Measurements from ENCODE around the gene BCAR3. TPM values are rescaled to one million over a fixed set of nuclear protein-coding genes. Genes with fewer than 3 reads are reported as not detected.

BCAR3 gene
- total RNA-seq, 2 donors from 2014 or later = 1.3 to 1.9 TPM

DNA sequence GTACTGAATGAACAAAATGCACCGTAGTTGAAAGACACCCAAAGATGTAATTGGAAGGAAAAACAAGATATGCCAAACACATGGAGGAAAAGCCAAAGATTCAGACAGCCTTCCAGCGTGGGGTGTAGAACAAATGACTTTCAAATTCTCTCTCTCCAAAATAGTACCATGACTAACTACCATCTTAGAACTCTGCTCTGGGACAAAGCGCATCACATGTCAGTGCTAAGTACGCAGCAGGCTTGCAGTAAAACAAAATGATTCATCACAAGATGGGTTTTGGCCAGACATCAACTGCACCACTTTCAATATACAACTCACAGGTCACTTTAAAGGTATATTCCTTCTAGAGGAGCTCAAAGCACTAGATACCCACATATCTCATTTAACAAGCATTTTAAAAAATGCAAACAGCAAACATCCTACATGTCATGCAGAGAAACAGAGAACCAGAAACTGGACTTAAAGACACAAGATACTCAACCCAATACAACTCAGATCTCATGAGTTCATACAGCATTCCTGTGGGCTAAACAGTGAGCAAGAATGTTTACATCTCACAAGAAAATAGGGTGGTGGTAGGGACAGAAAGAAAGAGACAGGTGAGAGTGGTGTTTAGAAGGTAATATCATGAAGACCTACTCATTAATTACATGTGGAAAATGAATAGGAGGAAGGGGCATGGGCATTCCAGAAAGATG lies 75.7 kb downstream of the BCAR3 start:
- Mint-ChIP-seq H3K36me3 (ENCODE audit: low read depth) (no peaks in the 10 kb centered on the region), H3K27ac (peak overlapping the region; percentile 92), H3K9me3 (no peaks in the 10 kb centered on the region), H3K27me3 (peaks cover 16% of the 10 kb centered on the region), H3K4me1 (peaks cover 45% of the 10 kb centered on the region), H3K4me3 (peak overlapping the region; percentile 35)
- ATAC-seq (replicated peaks) = peak; percentile 42

DNA sequence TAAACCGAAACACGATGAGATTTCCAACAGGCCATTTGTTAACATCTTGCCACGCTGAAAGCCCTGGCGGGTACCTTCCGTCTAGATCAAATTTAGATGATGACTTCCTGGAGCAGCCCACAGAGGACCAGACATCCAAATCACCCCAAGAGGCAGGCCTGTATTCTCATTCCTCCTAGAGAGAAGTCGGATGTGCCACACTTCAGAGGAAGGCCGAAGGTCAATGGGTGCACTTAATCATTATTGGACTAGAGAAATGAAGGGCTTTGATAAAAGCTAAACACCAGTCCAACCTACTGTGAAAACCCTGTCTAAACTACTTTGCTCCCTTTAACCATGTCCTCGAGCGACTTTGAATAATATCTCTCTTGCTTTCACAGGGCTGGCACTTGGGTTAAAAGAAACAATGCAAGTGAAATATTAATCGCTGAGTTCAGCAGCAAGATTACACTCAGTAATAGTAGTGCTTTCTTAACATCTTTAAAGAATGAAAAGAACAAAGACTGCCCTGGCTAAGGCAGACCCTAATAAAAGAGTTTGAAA lies 76.5 kb downstream of the BCAR3 start:
- no peaks in the 10 kb centered on the region for H3K36me3 Mint-ChIP-seq (ENCODE audit: low read depth)
- no peak overlapping the region for H3K4me3 Mint-ChIP-seq
- H3K27me3 Mint-ChIP-seq = peaks cover 16% of the 10 kb centered on the region
- no peak overlapping the region for H3K27ac Mint-ChIP-seq
- ATAC-seq (replicated peaks) = no peak
- H3K9me3 Mint-ChIP-seq = no peaks in the 10 kb centered on the region
- H3K4me1 Mint-ChIP-seq = peaks cover 45% of the 10 kb centered on the region

DNA sequence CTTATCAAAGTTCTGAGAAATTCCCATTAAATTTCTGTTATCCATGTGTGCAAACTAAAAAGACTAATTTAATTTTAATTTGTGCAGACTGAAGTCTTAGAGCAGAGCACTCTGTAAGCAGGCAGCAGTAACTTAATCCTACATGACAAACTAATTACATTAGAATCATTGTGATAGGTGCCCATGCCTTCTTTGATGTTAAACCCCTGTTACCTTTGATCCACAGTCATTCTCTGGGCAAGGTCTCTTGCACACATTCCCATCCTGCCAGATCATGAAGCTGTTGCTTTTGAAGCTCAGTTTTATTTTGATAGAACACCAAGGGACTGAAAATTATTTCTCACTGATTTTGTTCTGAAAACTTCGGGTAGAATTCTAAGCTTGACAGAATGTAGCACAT lies 77.2 kb downstream of the BCAR3 start:
- Mint-ChIP-seq H3K9me3 (no peaks in the 10 kb centered on the region), H3K4me1 (peaks cover 42% of the 10 kb centered on the region), H3K27me3 (peaks cover 16% of the 10 kb centered on the region), H3K36me3 (ENCODE audit: low read depth) (no peaks in the 10 kb centered on the region), H3K27ac (no peak overlapping the region), H3K4me3 (no peak overlapping the region)
- no peak for ATAC-seq (replicated peaks)

DNA sequence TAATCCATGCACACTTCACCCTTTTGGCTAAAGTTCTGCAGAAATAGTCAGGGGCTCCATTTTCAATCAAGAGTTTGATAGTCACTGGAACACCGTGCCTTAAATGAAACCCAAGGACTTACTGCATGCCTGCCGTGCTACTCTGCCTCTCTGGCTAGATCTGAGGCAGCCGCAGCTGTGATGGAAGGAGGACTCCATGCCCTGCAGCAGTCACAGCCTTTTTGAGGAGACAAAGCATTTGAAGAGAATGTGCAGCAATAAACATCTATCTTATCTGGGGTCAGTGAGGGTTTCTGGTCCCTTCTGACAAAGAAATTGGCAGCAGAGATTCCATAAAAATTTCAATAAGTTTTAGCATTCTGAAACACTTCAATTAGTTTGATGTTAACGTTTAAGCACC lies 78.0 kb downstream of the BCAR3 start:
- Mint-ChIP-seq H3K36me3 (ENCODE audit: low read depth) (no peaks in the 10 kb centered on the region), H3K4me1 (peaks cover 36% of the 10 kb centered on the region), H3K27me3 (peaks cover 16% of the 10 kb centered on the region), H3K4me3 (no peak overlapping the region), H3K9me3 (no peaks in the 10 kb centered on the region), H3K27ac (no peak overlapping the region)
- no peak for ATAC-seq (replicated peaks)

DNA sequence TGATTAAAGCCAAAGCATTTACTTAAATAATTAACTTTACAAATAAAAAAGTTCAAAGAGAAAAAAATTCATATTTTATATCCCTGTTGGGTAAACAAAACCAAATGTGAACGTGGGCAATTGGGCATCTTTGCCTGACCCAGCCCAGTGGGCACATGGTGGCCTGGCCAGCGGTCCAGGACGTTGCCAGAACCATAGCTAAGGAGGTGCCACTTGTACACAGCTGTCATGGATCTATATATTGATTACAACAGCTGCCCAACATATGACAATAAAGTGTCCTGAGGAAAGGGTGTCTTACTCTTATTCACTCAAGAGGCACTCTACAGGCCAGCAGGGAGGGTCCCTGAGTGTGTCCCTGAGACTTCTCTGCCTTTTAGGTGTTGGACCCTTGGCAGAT lies 78.5 kb downstream of the BCAR3 start:
- Mint-ChIP-seq H3K9me3 (no peaks in the 10 kb centered on the region), H3K4me1 (peaks cover 31% of the 10 kb centered on the region), H3K27me3 (peaks cover 16% of the 10 kb centered on the region), H3K27ac (no peak overlapping the region), H3K36me3 (ENCODE audit: low read depth) (no peaks in the 10 kb centered on the region), H3K4me3 (no peak overlapping the region)
- no peak for ATAC-seq (replicated peaks)

DNA sequence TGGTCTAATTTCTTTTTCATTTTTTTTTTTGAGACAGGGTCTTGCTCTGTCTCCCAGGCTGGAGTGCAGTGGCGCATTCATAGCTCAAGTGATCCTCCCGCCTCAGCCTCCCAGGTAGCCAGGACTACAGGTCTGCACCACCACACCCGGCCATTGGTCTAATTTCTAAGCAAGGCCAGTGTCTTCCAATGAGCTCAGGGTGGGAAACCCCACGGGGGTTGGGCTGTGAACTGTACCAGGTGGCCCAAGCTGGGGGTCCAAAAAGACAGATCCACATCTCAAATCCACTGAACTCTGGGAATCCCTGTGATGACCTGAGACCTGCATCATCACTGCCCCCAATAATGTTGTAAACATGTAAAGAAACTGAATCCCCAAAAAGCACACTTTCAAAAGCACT lies 79.5 kb downstream of the BCAR3 start:
- H3K36me3 Mint-ChIP-seq (ENCODE audit: low read depth) = no peaks in the 10 kb centered on the region
- H3K4me1 Mint-ChIP-seq = peaks cover 21% of the 10 kb centered on the region
- peaks cover 16% of the 10 kb centered on the region for H3K27me3 Mint-ChIP-seq
- no peaks in the 10 kb centered on the region for H3K9me3 Mint-ChIP-seq
- no peak for ATAC-seq (replicated peaks)
- H3K4me3 Mint-ChIP-seq = no peak overlapping the region
- H3K27ac Mint-ChIP-seq = no peak overlapping the region

DNA sequence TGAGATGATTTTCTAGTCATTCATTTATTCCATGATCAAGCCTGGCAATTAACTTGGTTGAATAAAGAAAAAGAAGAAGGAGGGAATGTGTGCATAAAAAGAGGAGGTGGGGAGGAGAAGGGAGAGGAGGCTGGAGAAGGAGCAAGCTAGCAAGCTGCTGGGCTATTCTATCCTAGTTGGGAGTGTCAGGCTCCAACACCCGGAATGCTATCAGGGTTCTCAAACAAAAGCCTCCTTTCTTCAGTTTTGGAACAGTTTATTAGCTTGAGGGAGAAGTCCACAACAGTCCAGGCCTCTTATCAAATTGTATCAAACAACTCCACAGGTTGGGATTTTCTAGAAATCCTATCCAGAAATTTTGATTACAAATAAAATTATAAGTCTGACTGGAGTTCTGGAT lies 80.0 kb downstream of the BCAR3 start:
- no peak for ATAC-seq (replicated peaks)
- H3K36me3 Mint-ChIP-seq (ENCODE audit: low read depth) = no peaks in the 10 kb centered on the region
- no peaks in the 10 kb centered on the region for H3K9me3 Mint-ChIP-seq
- H3K4me1 Mint-ChIP-seq = peaks cover 16% of the 10 kb centered on the region
- no peak overlapping the region for H3K27ac Mint-ChIP-seq
- peaks cover 16% of the 10 kb centered on the region for H3K27me3 Mint-ChIP-seq
- H3K4me3 Mint-ChIP-seq = no peak overlapping the region

DNA sequence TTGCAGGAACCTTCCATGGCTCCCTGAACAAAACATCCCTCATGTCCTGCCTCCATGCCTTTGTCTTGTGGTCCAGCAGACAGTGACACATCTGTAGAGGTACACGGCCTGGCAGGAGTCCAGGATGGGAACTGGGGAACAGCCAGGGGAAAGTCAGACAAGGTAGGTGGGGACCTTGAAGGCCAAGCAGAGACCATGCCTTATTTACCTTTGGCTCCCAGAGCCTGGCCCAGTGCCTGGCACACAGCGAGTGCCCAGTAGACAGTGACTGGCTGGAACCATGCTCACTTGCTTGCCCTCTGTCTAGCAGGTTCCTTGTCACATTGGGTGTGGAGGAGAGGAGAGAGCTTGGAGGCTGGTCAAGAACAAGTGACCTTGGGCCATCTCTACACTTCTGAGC lies 81.0 kb downstream of the BCAR3 start:
- Mint-ChIP-seq H3K27me3 (peaks cover 12% of the 10 kb centered on the region), H3K9me3 (no peaks in the 10 kb centered on the region), H3K4me1 (peaks cover 6% of the 10 kb centered on the region), H3K36me3 (ENCODE audit: low read depth) (no peaks in the 10 kb centered on the region), H3K27ac (no peak overlapping the region), H3K4me3 (no peak overlapping the region)
- ATAC-seq (replicated peaks) = no peak

DNA sequence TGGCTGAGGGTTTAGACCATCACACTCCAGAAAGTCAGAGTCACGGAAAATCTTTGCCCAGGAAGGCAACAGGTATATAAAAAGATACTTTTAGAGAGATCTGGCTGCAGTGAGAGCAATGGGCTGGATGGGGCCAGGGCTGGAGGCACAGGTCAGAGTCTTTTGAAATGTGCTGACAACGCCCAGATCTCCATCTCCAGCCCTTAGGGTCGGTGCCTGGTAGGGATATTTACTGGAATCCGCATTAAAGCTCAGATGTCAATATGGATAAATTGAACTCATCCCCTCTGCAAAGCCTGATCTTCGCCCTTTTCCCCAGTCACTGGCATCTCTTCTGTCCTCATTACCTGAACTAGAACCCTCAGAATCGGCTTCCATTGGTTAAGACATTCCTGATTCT lies 82.2 kb downstream of the BCAR3 start:
- H3K27ac Mint-ChIP-seq = no peak overlapping the region
- no peak overlapping the region for H3K4me3 Mint-ChIP-seq
- H3K9me3 Mint-ChIP-seq = no peaks in the 10 kb centered on the region
- peaks cover 2% of the 10 kb centered on the region for H3K27me3 Mint-ChIP-seq
- no peaks in the 10 kb centered on the region for H3K36me3 Mint-ChIP-seq (ENCODE audit: low read depth)
- H3K4me1 Mint-ChIP-seq = no peaks in the 10 kb centered on the region
- no peak for ATAC-seq (replicated peaks)

DNA sequence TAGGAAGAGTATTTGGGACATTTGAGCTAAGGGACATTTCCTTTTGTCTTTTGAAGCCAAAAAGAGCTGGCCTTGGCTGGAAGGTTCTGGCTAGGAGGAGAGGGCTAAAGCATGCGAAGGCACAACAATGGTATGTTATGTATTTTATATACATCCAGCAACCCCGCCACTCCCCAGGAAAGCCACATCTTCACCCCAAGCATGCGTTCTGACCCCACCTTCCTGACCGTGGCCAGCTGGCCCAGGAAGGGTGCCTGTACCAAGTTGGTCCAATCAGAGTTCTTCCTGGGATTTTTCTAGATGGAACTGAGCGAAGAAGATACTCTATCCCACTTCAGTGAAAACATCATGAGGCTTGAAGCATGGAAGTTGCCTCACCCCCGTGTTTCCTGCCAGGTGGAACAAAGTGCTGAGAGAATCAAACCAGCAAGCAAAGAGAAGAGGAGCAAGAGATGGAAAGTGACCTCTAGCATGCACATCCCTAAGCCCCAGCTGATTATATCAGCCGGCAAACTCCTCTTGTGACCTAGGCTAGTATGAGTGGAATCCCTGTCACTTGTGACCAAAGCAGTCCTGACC lies 82.7 kb downstream of the BCAR3 start:
- H3K27me3 Mint-ChIP-seq = no peaks in the 10 kb centered on the region
- H3K36me3 Mint-ChIP-seq (ENCODE audit: low read depth) = no peaks in the 10 kb centered on the region
- no peak overlapping the region for H3K27ac Mint-ChIP-seq
- no peaks in the 10 kb centered on the region for H3K4me1 Mint-ChIP-seq
- no peak overlapping the region for H3K4me3 Mint-ChIP-seq
- H3K9me3 Mint-ChIP-seq = no peaks in the 10 kb centered on the region
- no peak for ATAC-seq (replicated peaks)

DNA sequence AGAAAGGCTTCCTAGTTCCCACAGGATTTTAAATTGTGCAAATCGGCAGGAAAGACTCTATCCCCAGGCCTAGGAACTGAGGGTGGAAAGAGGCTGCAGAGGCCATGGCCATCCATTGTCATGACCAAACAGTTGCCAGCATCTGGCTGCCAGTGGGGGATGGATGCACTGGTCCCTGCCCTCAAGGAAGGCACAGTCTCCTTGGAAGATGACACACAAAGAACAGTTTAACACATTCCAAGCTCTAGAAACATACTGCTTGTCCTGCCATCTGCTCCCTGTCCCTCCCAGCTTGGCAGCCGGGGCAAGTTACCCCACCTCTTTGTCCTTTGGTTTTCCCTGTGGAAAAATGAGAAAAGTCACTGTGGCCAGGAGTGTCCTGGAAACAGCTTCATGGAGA lies 83.2 kb downstream of the BCAR3 start:
- no peak overlapping the region for H3K4me3 Mint-ChIP-seq
- no peak for ATAC-seq (replicated peaks)

DNA sequence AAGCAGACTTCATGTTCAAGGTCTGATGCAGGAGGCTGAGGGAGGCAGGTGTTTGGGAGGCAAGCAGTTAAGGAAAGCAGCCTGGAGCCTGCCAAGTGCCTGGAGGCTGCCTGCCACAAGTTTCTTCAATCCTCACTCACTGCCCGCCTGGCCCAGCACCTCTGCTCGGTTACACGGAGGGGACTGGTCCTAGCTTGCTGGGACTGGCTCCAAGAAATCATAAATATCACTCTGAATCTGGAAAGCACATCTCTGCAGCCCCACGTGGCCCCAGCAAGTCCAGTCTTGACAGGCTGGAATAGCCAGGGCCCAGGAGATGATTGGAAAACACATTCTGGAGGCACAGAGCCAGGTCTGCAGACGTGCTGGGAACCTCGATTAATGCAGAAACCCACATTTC lies 83.9 kb downstream of the BCAR3 start:
- ATAC-seq (replicated peaks) = no peak
- no peaks in the 10 kb centered on the region for H3K4me1 Mint-ChIP-seq
- no peaks in the 10 kb centered on the region for H3K9me3 Mint-ChIP-seq
- H3K36me3 Mint-ChIP-seq (ENCODE audit: low read depth) = no peaks in the 10 kb centered on the region
- H3K27ac Mint-ChIP-seq = no peak overlapping the region
- no peaks in the 10 kb centered on the region for H3K27me3 Mint-ChIP-seq
- H3K4me3 Mint-ChIP-seq = no peak overlapping the region

More for the DNA sequence above, 83.2 kb downstream of the BCAR3 start:
- Mint-ChIP-seq H3K27ac (no peak overlapping the region), H3K36me3 (ENCODE audit: low read depth) (no peaks in the 10 kb centered on the region), H3K27me3 (no peaks in the 10 kb centered on the region), H3K9me3 (no peaks in the 10 kb centered on the region), H3K4me1 (no peaks in the 10 kb centered on the region)

DNA sequence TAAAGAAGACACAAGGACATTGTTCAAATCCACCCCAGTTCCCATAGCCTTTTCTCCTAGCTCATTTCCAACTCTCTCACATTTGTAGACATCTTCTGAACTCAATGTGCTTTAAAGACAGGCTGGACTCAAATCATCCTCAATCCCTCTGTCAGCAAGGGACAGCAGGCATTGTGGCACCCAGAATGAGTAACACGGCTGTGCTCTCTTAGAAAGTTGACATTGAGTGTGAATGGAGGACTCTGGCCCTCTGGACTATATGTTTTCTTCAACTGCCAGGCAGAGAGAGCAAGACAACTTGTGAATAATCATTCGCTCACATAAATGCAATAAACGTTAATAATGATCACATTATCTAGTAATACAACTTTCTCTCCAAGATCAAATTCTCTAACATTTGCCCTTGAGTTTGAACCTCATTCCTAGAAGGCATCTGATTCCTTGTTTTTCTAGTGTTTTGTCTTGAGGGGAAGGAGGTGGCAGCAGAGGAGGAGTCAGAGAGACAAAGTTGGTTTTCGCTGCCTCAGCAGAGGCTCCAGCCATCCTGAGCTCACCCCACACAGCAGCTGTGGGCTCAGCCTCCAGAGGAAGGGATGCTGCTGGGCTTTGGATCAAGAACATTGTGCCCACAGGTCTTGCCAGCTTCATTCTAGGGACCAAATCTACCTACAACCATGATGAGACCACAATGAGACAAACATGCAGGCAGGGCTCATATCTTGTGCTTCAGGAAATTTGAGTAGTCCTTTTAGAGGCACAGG lies 85.1 kb downstream of the BCAR3 start:
- Mint-ChIP-seq H3K27me3 (no peaks in the 10 kb centered on the region), H3K9me3 (no peaks in the 10 kb centered on the region), H3K36me3 (ENCODE audit: low read depth) (no peaks in the 10 kb centered on the region), H3K27ac (no peak overlapping the region), H3K4me3 (no peak overlapping the region), H3K4me1 (no peaks in the 10 kb centered on the region)
- no peak for ATAC-seq (replicated peaks)

DNA sequence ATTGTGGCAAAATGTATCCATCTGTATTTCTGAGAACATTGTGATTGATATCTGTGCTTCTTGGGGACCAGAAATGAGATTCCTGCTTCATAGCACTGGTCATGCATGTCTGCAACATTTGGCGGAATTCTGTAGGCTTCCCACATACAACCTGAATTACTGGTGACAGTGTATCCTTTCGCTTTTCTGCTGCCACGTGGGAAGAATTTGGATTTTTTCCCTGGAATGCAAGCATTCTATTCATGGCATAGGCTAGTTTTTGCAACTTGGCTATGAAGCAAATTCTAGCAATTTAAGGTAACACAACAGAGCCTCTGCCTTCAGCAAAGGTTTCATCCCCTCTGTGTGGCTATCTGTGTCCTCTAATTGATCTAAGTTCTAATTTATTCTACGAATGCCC lies 85.9 kb downstream of the BCAR3 start:
- no peak overlapping the region for H3K27ac Mint-ChIP-seq
- no peak overlapping the region for H3K4me3 Mint-ChIP-seq
- ATAC-seq (replicated peaks) = no peak
- no peaks in the 10 kb centered on the region for H3K4me1 Mint-ChIP-seq
- H3K36me3 Mint-ChIP-seq (ENCODE audit: low read depth) = no peaks in the 10 kb centered on the region
- no peaks in the 10 kb centered on the region for H3K9me3 Mint-ChIP-seq
- H3K27me3 Mint-ChIP-seq = no peaks in the 10 kb centered on the region

DNA sequence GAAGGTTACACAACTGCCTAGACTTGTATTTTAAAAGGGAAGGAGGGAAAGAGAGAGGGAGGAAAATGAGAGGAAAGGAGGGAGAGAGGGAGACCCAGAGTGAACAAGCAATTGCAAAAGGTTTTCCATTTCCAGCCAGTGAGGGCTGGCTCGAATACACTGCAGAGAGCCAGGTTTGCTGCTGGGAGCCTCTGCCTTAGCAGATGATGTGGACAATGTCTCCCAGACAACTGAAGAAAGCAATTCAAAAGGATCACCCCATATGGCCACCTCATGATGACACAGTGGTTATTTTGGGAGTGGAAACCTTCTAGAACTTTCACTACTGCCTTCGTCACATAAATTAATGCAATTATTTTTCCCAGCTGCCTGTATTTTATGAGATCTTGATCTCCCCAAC lies 86.4 kb downstream of the BCAR3 start:
- Mint-ChIP-seq H3K9me3 (no peaks in the 10 kb centered on the region), H3K4me1 (no peaks in the 10 kb centered on the region), H3K4me3 (no peak overlapping the region), H3K27ac (no peak overlapping the region), H3K36me3 (ENCODE audit: low read depth) (no peaks in the 10 kb centered on the region), H3K27me3 (no peaks in the 10 kb centered on the region)
- ATAC-seq (replicated peaks) = no peak
